H9 (cell line): Measurements from ENCODE around the gene PLN. TPM values are rescaled to one million over a fixed set of nuclear protein-coding genes. Genes with fewer than 3 reads are reported as not detected.

Experiments
- DNase-seq: peaks from one replicate; pipeline ENCODE4 v3.0.0-alpha.2; 2017
- H2AFZ ChIP-seq: one replicate; pipeline ENCODE4 v1.6.1; 2013; ENCODE audit warnings: mild to moderate bottlenecking, low read length, control low read depth, moderate library complexity
- H2AK5ac ChIP-seq: 2 replicates; pipeline ENCODE4 v1.6.1; 2013; ENCODE audit warnings: low read length, control low read depth, mixed read lengths; ENCODE audit not compliant: insufficient read length
- H2BK120ac ChIP-seq: one replicate; pipeline ENCODE4 v1.6.1; 2013; ENCODE audit warnings: low read depth, mild to moderate bottlenecking, low read length, control low read depth, inconsistent platforms; ENCODE audit not compliant: poor library complexity, severe bottlenecking
- H2BK12ac ChIP-seq: 2 replicates; pipeline ENCODE4 v1.6.1; 2013; ENCODE audit warnings: low read length, control low read depth, mixed read lengths, low read depth; ENCODE audit not compliant: insufficient read length
- H2BK15ac ChIP-seq: 2 replicates; pipeline ENCODE4 v1.6.1; 2013; ENCODE audit warnings: low read depth, low read length, control low read depth
- H2BK20ac ChIP-seq: one replicate; pipeline ENCODE4 v1.6.1; 2013; ENCODE audit warnings: low read depth, mild to moderate bottlenecking, low read length, control low read depth, inconsistent platforms; ENCODE audit not compliant: poor library complexity, severe bottlenecking
- H2BK5ac ChIP-seq: 2 replicates; pipeline ENCODE4 v1.6.1; 2013; ENCODE audit warnings: low read length, control low read depth, mixed read lengths; ENCODE audit not compliant: insufficient read length
- H3K14ac ChIP-seq: 2 replicates; pipeline ENCODE4 v1.6.1; 2013; ENCODE audit warnings: low read length, control low read depth; ENCODE audit not compliant: insufficient read depth
- H3K18ac ChIP-seq: 2 replicates; pipeline ENCODE4 v1.6.1; 2013; ENCODE audit warnings: low read depth, mild to moderate bottlenecking, mixed read lengths, low read length, control low read depth; ENCODE audit not compliant: insufficient read length
- H3K23ac ChIP-seq: 2 replicates; pipeline ENCODE4 v1.6.1; 2013; ENCODE audit warnings: low read length, control low read depth, mixed read lengths, low read depth; ENCODE audit not compliant: insufficient read length
- H3K23me2 ChIP-seq: 2 replicates; pipeline ENCODE4 v1.6.1; 2013; ENCODE audit warnings: low read depth, mild to moderate bottlenecking, mixed read lengths, low read length, control low read depth; ENCODE audit not compliant: insufficient read length, poor library complexity, severe bottlenecking
- H3K27ac ChIP-seq: 2 replicates; pipeline ENCODE4 v1.5.1; 2013; ENCODE audit warnings: low read length, control low read depth, mixed read lengths, low read depth; ENCODE audit not compliant: insufficient read length
- H3K27me3 ChIP-seq: 2 replicates; pipeline ENCODE4 v1.6.1; 2013; ENCODE audit warnings: low read length, control low read depth, inconsistent platforms; ENCODE audit not compliant: insufficient read depth
- H3K4ac ChIP-seq: 2 replicates; pipeline ENCODE4 v1.6.1; 2013; ENCODE audit warnings: low read depth, mild to moderate bottlenecking, control low read depth, inconsistent platforms, low read length, moderate library complexity
- H3K4me1 ChIP-seq: 2 replicates; pipeline ENCODE4 v1.6.1; 2013; ENCODE audit warnings: low read length, control low read depth, inconsistent platforms; ENCODE audit not compliant: insufficient read depth
- H3K4me2 ChIP-seq: 2 replicates; pipeline ENCODE4 v1.6.1; 2013; ENCODE audit warnings: low read length, control low read depth, mixed read lengths; ENCODE audit not compliant: insufficient read length, insufficient read depth
- H3K56ac ChIP-seq: 2 replicates; pipeline ENCODE4 v1.6.1; 2013; ENCODE audit warnings: low read depth, mild to moderate bottlenecking, mixed read lengths, low read length, control low read depth; ENCODE audit not compliant: insufficient read length
- H3K79me1 ChIP-seq: 2 replicates; pipeline ENCODE4 v1.6.1; 2013; ENCODE audit warnings: low read depth, mild to moderate bottlenecking, moderate library complexity, low read length, control low read depth, inconsistent platforms; ENCODE audit not compliant: insufficient read depth, poor library complexity, severe bottlenecking
- H3K79me2 ChIP-seq: 2 replicates; pipeline ENCODE4 v1.6.1; 2013; ENCODE audit warnings: low read length, control low read depth, inconsistent platforms; ENCODE audit not compliant: insufficient read depth
- H3K9ac ChIP-seq: 2 replicates; pipeline ENCODE4 v1.6.1; 2013; ENCODE audit warnings: low read length, control low read depth, mixed read lengths; ENCODE audit not compliant: insufficient read length; ENCODE audit errors: extremely low read depth
- H3K9me3 ChIP-seq: one replicate; pipeline ENCODE4 v1.6.1; 2013; ENCODE audit warnings: low read depth, low read length, inconsistent platforms; ENCODE audit not compliant: control insufficient read depth
- H3T11ph ChIP-seq: one replicate; pipeline ENCODE4 v1.6.1; 2013; ENCODE audit warnings: mild to moderate bottlenecking, low read length, control low read depth, inconsistent platforms
- H4K20me1 ChIP-seq: one replicate; pipeline ENCODE4 v1.6.1; 2013; ENCODE audit not compliant: control insufficient read depth, insufficient read length, insufficient read depth
- H4K5ac ChIP-seq: 2 replicates; pipeline ENCODE4 v1.6.1; 2013; ENCODE audit warnings: low read depth, mild to moderate bottlenecking, mixed read lengths, low read length, control low read depth; ENCODE audit not compliant: insufficient read length
- H4K8ac ChIP-seq: replicated peaks from 2 replicates; pipeline ENCODE4 v1.6.1; 2013; ENCODE audit warnings: low read length, control low read depth, mixed read lengths, low read depth; ENCODE audit not compliant: insufficient read length
- H4K91ac ChIP-seq: 2 replicates; pipeline ENCODE4 v1.6.1; 2013; ENCODE audit warnings: low read depth, mild to moderate bottlenecking, moderate library complexity, mixed read lengths, low read length, control low read depth; ENCODE audit not compliant: insufficient read length
- H3K27ac Mint-ChIP-seq, 3 experiments: 2 replicates in 2 of 3; 3 replicates in 1 of 3; pipeline ENCODE4 v1.8.0; 2020 to 2021; ENCODE audit warnings: mixed read lengths in 3 of 3, mild to moderate bottlenecking in 1 of 3, moderate library complexity in 1 of 3
- H3K27me3 Mint-ChIP-seq: 2 replicates; pipeline ENCODE4 v1.8.0; 2021; ENCODE audit warnings: low read depth, mild to moderate bottlenecking, moderate library complexity, mixed read lengths
- H3K36me3 Mint-ChIP-seq, 3 experiments: 2 replicates in 2 of 3; 3 replicates in 1 of 3; pipeline ENCODE4 v1.8.0; 2020 to 2021; ENCODE audit warnings: low read depth in 3 of 3, mixed read lengths in 3 of 3; ENCODE audit not compliant: insufficient read depth in 1 of 3
- H3K4me1 Mint-ChIP-seq, 2 experiments: 2 replicates each; pipeline ENCODE4 v1.8.0; 2020; ENCODE audit warnings: mixed read lengths in 2 of 2
- H3K4me3 Mint-ChIP-seq, 2 experiments: 2 replicates in 1 of 2; 3 replicates in 1 of 2; pipeline ENCODE4 v1.8.0; 2020 to 2021; ENCODE audit warnings: mild to moderate bottlenecking in 2 of 2, mixed read lengths in 2 of 2, moderate library complexity in 1 of 2
- H3K9me3 Mint-ChIP-seq, 2 experiments: 2 replicates in 1 of 2; 3 replicates in 1 of 2; pipeline ENCODE4 v1.8.0; 2020; ENCODE audit warnings: mild to moderate bottlenecking in 2 of 2, mixed read lengths in 2 of 2, moderate library complexity in 1 of 2
- CTCF ChIP-seq: fragments of 200-600 bp; sonication (generic); conservative IDR thresholded peaks from 3 replicates; pipeline ENCODE4 v1.8.0; 2021; ENCODE audit warnings: antibody characterized with exemption, mild to moderate bottlenecking
- WGBS: extraction: QIAGEN DNeasy Blood & Tissue Kit; methylation state at CpG from one replicate; pipeline ENCODE4 v1.1.7; 2013; ENCODE audit warnings: missing lambda C conversion rate, low lambda C conversion rate, mixed read lengths; ENCODE audit not compliant: insufficient read length; ENCODE audit errors: extremely low coverage; 5-methylcytosine and 5-hydroxymethylcytosine counted together
- total RNA-seq: library from RNA; stranded (reverse); gene quantifications from 2 replicates; pipeline ENCODE4 v1.2.1, GENCODE V29; 2021

The PLN gene
- total RNA-seq, 1 experiment from 2014 or later, result not detected

DNA sequence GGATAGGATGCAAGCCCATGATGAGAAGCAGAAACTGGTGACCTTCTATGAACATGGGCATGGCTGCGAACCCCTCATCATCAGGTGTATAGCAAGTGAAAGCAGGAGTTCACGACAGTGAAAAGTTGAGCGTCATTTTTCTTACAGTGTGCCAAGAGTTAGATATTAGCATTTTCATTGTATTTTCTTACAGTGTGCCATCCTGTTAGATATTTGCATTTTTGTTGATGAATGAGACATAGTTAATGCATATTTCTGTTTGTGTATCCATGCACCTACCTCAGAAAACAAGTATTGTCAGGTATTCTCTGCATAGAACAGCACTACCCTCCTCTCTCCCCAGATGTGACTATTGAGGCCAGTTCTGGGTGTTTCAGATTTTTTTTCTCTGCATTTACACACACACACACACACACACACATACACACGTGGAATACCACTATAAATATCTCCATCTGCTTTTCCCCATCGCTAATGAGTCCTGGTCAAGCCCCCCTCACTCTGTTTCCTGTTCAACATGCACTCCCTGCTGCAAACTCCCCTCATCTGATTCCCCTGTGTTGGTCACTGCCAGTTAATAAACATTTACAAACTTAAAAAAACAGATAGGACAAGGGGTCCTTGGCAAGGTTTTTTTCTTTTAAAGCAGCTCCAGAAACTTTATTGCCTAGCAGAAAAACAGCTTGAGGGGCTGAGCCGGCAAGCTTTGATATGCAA is 41.7 kb downstream of the PLN start:
- H2BK20ac ChIP-seq, result no peak overlapping the region
- no peaks in the 10 kb centered on the region for H3K79me2 ChIP-seq
- no peak overlapping the region for H2AK5ac ChIP-seq
- no peak overlapping the region for H3K4ac ChIP-seq
- H3K4me3 Mint-ChIP-seq, result no peak overlapping the region
- H3K56ac ChIP-seq, result no peak overlapping the region
- no peak overlapping the region for H4K91ac ChIP-seq
- H3K18ac ChIP-seq, result no peak overlapping the region
- H2BK120ac ChIP-seq, result no peak overlapping the region
- no peaks in the 10 kb centered on the region for H3K9me3 ChIP-seq
- H3K27me3 ChIP-seq, result no peaks in the 10 kb centered on the region
- no peak overlapping the region for H3K27ac ChIP-seq
- H4K5ac ChIP-seq, result no peak overlapping the region
- H3K27me3 Mint-ChIP-seq, result no peaks in the 10 kb centered on the region
- TF ChIP-seq CTCF, result no peak
- H3K9me3 Mint-ChIP-seq, result no peaks in the 10 kb centered on the region; a peak in 1 of 5 replicates
- peaks cover 4% of the 10 kb centered on the region; the same call in 1 of the 2 replicates for H3K4me1 ChIP-seq
- H2BK15ac ChIP-seq, result no peak overlapping the region
- peaks cover 2% of the 10 kb centered on the region for H3K79me1 ChIP-seq
- H3T11ph ChIP-seq, result no peak overlapping the region
- H2BK12ac ChIP-seq, result no peak overlapping the region
- H3K36me3 Mint-ChIP-seq, result no peaks in the 10 kb centered on the region
- WGBS, result no CpG with 5 or more reads among the region's 6 CpGs
- no peak overlapping the region for H3K14ac ChIP-seq
- H3K23me2 ChIP-seq, result no peaks in the 10 kb centered on the region
- peaks cover 15 to 18% of the 10 kb centered on the region in 2 experiments for H3K4me1 Mint-ChIP-seq
- no peaks in the 10 kb centered on the region for H4K20me1 ChIP-seq
- no peak overlapping the region for H3K23ac ChIP-seq
- no peak overlapping the region for H4K8ac ChIP-seq
- H3K9ac ChIP-seq, result no peak overlapping the region
- H3K4me2 ChIP-seq, result no peak overlapping the region
- no peak overlapping the region for H3K27ac Mint-ChIP-seq
- no peak for DNase-seq
- H2BK5ac ChIP-seq, result no peak overlapping the region
- H2AFZ ChIP-seq, result no peak overlapping the region
